Measurements from ENCODE around the gene MYOM1. TPM values are rescaled to one million over a fixed set of nuclear protein-coding genes. Genes with fewer than 3 reads are reported as not detected.

MYOM1 gene
- polyA plus RNA-seq, 1 donor from 2014 or later: 2.4 TPM

DNA sequence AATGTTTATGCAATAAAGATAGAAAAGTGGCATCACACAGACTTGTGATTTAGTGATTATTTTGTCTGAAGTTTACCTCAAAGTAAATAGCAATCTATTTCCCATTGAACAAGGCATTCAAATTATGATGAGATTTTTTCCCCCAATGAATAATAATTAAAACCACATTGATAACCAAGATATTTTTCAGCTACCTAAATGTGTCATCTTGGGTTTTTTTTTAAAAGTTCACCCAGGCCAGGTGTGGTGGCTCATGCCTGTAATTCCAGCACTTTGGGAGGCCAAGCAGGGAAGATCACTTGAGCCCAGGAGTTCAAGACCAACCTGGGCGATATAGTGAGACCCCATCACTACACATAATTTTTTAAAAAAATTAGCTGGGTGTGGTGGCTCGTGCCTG lies 27.0 kb downstream of the MYOM1 start:
- no peak overlapping the region for H3K4me3 Mint-ChIP-seq
- H3K4me1 Mint-ChIP-seq: peaks cover 0 to 4% (median 2%) of the 10 kb centered on the region in 3 donors
- no peak overlapping the region for H3K27ac Mint-ChIP-seq
- no peaks in the 10 kb centered on the region for H3K9me3 Mint-ChIP-seq
- peaks cover 10% of the 10 kb centered on the region for H3K36me3 Mint-ChIP-seq
- H3K27me3 Mint-ChIP-seq: no peaks in the 10 kb centered on the region

DNA sequence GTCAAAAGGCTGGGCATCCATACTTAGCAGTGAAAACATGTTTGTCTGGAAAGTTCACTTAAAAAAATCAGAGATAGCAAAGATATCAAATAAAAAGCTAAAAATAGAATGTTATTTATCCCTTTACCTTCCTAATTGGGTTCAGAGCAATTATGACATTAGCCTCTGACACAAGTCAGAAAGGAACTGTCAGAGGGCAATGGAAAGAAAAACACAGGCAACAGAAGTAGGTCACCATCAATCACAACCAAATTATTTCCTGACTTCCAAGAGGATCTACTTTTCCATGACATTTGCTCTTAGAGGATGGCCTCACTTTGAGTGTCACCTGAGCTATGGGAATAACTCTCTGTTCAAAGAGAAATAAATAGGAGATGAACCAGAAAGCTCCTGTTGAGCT lies 27.5 kb downstream of the MYOM1 start:
- H3K4me3 Mint-ChIP-seq: no peak overlapping the region
- no peak overlapping the region for H3K27ac Mint-ChIP-seq
- peaks cover 10% of the 10 kb centered on the region for H3K36me3 Mint-ChIP-seq
- H3K27me3 Mint-ChIP-seq: no peaks in the 10 kb centered on the region
- H3K9me3 Mint-ChIP-seq: no peaks in the 10 kb centered on the region
- H3K4me1 Mint-ChIP-seq: peaks cover 0 to 4% (median 2%) of the 10 kb centered on the region in 3 donors

DNA sequence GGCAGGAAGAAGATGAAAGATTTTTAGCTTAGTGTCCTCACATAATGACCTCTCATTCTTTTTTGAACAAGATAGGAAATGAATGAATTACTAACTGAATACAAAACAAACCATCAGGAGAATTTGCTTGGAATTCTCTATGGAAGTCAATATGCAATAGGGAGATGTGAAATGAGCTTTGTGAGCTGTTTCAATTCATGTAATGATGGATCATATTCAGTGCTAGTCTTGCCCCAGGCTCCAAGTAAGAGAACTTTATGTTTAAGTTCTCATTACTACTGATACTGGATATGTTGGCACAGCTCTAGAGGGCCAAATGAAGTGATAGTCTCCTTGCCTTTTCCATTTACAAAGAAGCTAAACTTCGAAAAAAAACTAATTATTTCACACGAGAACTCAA lies 29.2 kb downstream of the MYOM1 start:
- H3K4me1 Mint-ChIP-seq: peaks cover 0 to 3% (median 0%) of the 10 kb centered on the region in 3 donors
- no peaks in the 10 kb centered on the region for H3K27me3 Mint-ChIP-seq
- no peak overlapping the region for H3K27ac Mint-ChIP-seq
- no peak overlapping the region for H3K4me3 Mint-ChIP-seq
- no peaks in the 10 kb centered on the region for H3K9me3 Mint-ChIP-seq
- peaks cover 13% of the 10 kb centered on the region for H3K36me3 Mint-ChIP-seq

DNA sequence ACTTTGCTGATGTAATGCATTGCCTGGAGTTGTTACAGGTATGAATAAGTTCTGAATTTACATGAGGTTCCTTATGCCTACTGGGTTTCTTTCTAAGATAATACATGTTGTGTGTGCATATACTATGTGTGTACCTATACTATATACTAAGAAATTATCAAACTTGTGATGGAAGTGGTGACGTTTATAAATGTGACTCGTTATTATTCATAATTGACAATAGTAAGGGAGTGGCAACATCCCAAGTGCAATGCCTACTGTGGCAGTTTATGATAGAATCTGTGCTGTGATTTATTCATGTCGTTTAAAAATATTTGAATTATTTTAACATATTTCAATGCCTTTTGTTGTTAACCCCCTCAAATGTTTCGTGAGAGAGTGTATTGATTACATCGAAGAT lies 29.9 kb downstream of the MYOM1 start:
- Mint-ChIP-seq H3K9me3 (no peaks in the 10 kb centered on the region), H3K36me3 (peaks cover 13% of the 10 kb centered on the region), H3K27ac (no peak overlapping the region), H3K27me3 (no peaks in the 10 kb centered on the region), H3K4me3 (no peak overlapping the region), H3K4me1 (peaks cover 0 to 3% (median 0%) of the 10 kb centered on the region in 3 donors)

DNA sequence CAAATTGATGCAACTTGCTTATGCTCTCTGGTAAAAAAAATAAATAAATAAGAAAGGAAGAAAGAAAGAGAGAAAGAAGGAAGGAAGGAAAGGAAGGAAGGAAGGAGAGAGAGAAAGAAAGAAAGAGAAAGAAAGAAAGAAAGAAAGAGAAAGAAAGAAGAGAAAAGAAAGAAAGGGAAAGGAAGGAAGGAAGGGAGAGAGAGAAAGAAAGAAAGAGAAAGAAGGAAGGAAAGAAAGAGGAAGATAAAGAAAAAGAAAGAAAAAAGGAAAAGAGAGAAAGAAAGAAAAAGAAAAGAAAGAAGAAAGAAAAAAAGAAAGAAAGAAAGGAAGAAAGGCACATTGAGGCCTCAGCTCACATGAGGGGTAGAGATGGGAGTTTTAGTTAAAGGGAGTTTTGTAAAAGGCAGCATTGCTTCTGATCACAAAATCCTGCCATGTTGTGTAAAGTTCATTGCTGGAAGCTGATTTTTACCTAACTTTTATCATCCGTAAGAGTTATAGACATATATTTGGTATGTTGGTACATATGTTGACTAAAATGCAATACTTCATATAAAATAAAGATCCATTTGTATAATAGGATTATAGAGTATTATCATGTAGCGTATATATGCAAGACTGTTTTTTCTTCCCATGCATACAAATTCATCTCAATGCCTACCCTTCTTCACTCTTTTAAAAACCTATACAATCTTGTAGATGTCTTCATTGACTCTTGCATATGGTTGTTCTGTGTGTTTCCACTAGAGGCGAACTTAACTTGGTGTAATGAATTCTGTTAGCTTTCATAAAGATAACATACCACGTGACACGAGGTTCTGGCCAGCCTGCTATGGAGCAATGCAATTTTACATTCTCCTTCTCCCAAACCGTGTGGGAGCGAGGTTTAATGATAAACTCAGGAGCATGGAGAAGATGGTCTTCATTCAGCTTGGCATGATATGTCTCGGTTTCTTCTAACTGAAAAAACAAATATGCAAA lies 32.8 kb downstream of the MYOM1 start:
- Mint-ChIP-seq H3K4me1 (peaks cover 0 to 2% (median 0%) of the 10 kb centered on the region in 3 donors), H3K9me3 (no peaks in the 10 kb centered on the region), H3K4me3 (no peak overlapping the region), H3K27ac (no peak overlapping the region), H3K36me3 (peaks cover 13% of the 10 kb centered on the region), H3K27me3 (no peaks in the 10 kb centered on the region)

- no peaks in the 10 kb centered on the region for H3K27me3 Mint-ChIP-seq
- H3K4me1 Mint-ChIP-seq: peaks cover 4 to 6% (median 5%) of the 10 kb centered on the region in 3 donors
- peaks cover 10% of the 10 kb centered on the region for H3K36me3 Mint-ChIP-seq
- no peaks in the 10 kb centered on the region for H3K9me3 Mint-ChIP-seq
- peak overlapping the region in 1 of 4 donors; percentile 28 for H3K4me3 Mint-ChIP-seq
- H3K27ac Mint-ChIP-seq: no peak overlapping the region
Measured at GRCh38 chr18:3184275-3184963, 35.3 kb downstream of the MYOM1 start.

GRCh38 chr18:3183103-3183717 lies 36.6 kb downstream of the MYOM1 start:
- Mint-ChIP-seq H3K36me3 (peaks cover 10% of the 10 kb centered on the region), H3K27ac (peak overlapping the region in 1 of 3 donors; percentile 78), H3K4me1 (peaks cover 11 to 15% (median 12%) of the 10 kb centered on the region in 3 donors), H3K9me3 (no peaks in the 10 kb centered on the region), H3K27me3 (no peaks in the 10 kb centered on the region), H3K4me3 (peak overlapping the region in 1 of 4 donors; percentile 28)

- Mint-ChIP-seq H3K36me3 (peaks cover 8% of the 10 kb centered on the region), H3K27ac (peak overlapping the region in 1 of 3 donors; percentile 78), H3K4me1 (peaks cover 17 to 19% (median 17%) of the 10 kb centered on the region in 3 donors), H3K4me3 (no peak overlapping the region), H3K9me3 (no peaks in the 10 kb centered on the region), H3K27me3 (no peaks in the 10 kb centered on the region)
Measured at GRCh38 chr18:3180325-3180724, 39.4 kb downstream of the MYOM1 start.

DNA sequence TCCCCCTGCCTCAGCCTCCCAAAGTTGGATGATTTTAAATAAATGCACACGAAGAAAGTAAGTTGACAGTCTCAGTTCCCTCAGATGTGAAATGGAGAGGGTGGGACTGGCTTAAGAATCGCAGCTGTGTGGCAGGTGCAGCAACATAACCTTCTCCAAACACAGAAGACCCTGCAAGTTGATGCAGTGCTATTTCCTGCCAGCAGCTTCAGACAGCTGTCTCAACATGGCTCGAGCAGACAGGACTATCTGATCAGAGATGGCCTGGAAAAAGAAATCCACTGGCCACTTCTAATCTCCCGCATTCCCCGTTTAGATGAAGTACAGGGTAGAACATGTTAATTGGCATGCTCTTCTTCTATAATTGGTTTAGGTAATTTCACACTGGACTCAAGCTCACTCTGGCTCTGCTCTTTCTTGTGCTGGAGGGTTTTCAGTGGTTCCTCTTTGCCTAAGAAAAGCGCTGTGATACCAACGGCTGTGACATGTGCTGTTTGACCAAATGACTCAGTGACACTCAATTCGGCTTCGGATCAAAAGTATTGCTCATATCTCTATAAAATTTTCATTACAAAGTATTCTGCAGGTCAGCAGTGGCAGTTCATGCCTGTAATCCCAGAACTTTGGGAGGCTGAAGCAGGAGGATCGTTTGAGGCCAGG lies 40.2 kb downstream of the MYOM1 start:
- Mint-ChIP-seq H3K4me1 (peaks cover 17 to 19% (median 17%) of the 10 kb centered on the region in 3 donors), H3K36me3 (peaks cover 6% of the 10 kb centered on the region), H3K27me3 (no peaks in the 10 kb centered on the region), H3K27ac (peak overlapping the region; percentile 59 to 97 (median 67)), H3K4me3 (peak overlapping the region in 2 of 4 donors; percentile 18 to 45), H3K9me3 (no peaks in the 10 kb centered on the region)

DNA sequence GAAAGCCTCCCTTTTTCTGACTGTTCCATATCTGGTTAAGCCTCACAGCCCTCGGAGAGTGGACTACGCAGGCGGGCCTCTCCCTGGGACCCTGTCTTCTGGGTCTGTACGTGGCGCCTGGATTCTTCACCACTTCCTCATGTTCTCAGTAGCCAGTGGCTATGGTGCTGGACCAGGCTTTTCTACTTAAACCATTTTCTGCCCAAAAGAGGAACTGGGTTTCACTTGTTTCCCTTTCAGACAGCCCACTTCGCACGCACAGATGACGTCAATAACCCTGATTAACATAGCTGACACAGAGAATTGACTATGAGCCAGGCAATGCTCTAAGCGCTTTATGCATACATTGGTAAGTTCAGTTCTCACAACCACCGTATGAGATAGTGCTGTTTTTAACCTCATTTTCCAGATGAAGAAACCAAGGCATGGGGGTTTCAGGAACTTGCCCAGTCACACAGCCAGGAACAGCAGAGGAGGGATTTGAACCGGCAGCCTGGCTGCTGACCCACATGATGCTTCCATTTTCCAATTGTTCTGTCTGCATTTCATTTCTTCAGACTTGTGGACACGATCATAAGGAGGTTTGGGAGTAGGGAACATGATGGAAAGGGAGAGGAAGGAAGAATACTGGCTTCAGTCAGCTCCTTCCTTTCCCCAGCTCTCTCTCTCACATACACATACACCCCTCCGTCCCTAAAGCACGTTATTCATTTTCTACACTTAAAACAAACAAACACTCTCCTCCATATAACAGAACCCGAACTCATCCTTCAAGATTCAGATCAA lies 41.7 kb downstream of the MYOM1 start:
- Mint-ChIP-seq H3K9me3 (no peaks in the 10 kb centered on the region), H3K27me3 (no peaks in the 10 kb centered on the region)

DNA sequence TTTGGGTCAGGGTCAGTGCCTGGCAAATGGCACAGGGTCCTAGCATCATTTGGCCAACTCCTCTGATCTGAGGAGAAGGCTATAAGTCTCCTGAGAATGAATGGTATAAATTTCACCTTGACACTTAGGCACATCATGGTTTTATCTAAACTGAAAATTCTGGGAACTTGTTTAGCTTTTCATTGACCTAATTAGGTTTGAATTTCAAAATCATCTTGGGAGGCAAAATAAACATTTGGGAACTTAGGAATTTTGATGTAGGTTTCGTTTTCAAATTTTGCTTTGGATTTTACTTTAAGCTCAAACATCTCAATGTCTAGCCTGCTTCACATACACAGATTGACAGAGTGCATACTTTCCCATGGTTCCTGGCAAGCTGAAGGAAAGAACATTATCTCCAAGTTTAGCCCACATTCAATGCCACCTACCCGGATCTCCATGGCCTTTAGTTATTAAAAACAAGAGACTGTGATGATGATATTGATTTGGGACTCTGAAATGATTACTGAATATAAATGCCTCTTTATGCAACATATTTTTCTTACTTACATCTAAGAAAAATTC lies 44.5 kb downstream of the MYOM1 start:
- no peaks in the 10 kb centered on the region for H3K27me3 Mint-ChIP-seq
- peaks cover 17 to 22% (median 19%) of the 10 kb centered on the region in 3 donors for H3K4me1 Mint-ChIP-seq
- no peaks in the 10 kb centered on the region for H3K9me3 Mint-ChIP-seq
- H3K36me3 Mint-ChIP-seq: no peaks in the 10 kb centered on the region
- peak overlapping the region in 1 of 3 donors; percentile 44 for H3K27ac Mint-ChIP-seq
- no peak overlapping the region for H3K4me3 Mint-ChIP-seq

More for the DNA sequence above, 41.7 kb downstream of the MYOM1 start:
- peaks cover 17 to 19% (median 17%) of the 10 kb centered on the region in 3 donors for H3K4me1 Mint-ChIP-seq
- H3K27ac Mint-ChIP-seq: peak overlapping the region; percentile 59 to 97 (median 88)
- H3K36me3 Mint-ChIP-seq: peaks cover under 1% of the 10 kb centered on the region
- peak overlapping the region; percentile 21 to 88 (median 76) for H3K4me3 Mint-ChIP-seq

GRCh38 chr18:3172097-3172496 lies 47.7 kb downstream of the MYOM1 start:
- Mint-ChIP-seq H3K4me3 (no peak overlapping the region), H3K9me3 (no peaks in the 10 kb centered on the region), H3K27me3 (no peaks in the 10 kb centered on the region), H3K4me1 (peaks cover 0 to 5% (median 0%) of the 10 kb centered on the region in 3 donors), H3K27ac (no peak overlapping the region), H3K36me3 (no peaks in the 10 kb centered on the region)

- no peaks in the 10 kb centered on the region for H3K27me3 Mint-ChIP-seq
- no peaks in the 10 kb centered on the region for H3K9me3 Mint-ChIP-seq
- no peak overlapping the region for H3K27ac Mint-ChIP-seq
- no peak overlapping the region for H3K4me3 Mint-ChIP-seq
- H3K36me3 Mint-ChIP-seq: no peaks in the 10 kb centered on the region
- H3K4me1 Mint-ChIP-seq: peaks cover 0 to 5% (median 0%) of the 10 kb centered on the region in 3 donors
Measured at GRCh38 chr18:3171631-3172030, 48.1 kb downstream of the MYOM1 start.

Measured in IgD-negative memory B cell (primary cell).